OCI-LY3 (cell line): Measurements from ENCODE around the gene KCNH5.

Source experiments
- CTCF ChIP-seq: fragments of 200-600, 300-600 bp; sonication (generic); IDR thresholded peaks from 2 replicates; pipeline ENCODE4 v1.5.1; 2014; ENCODE audit warnings: antibody characterized with exemption, low read length, low read depth
- EZH2phosphoT487 ChIP-seq: fragments of 200-600 bp; shearing (Covaris generic); IDR thresholded peaks from 2 replicates; pipeline ENCODE4 v1.6.1; 2018; ENCODE audit warnings: antibody characterized with exemption, mixed run types, low read depth

- TF ChIP-seq CTCF: no peak
- TF ChIP-seq EZH2phosphoT487: no peak
These were observed 221.2 kb downstream of the KCNH5 start for GRCh38 chr14:62824086-62824485.
